Upper lobe of left lung (tissue), 4 donors: Measurements from ENCODE around the gene GPX1.
A peak's percentile ranks its signal among the peaks of the same experiment; 100 is the strongest.

ENCODE experiments used
- CTCF ChIP-seq, 6 experiments: fragments of 450-650 bp in 4 of 6; fragments of 200-600 bp in 2 of 6; sonication (generic) in 2 of 6; IDR thresholded peaks; one replicate each; pipeline ENCODE4 v1.5.1; 2016 to 2019; ENCODE audit warnings: antibody characterized with exemption in 6 of 6
- EP300 ChIP-seq, 4 donors: sonication (generic); formaldehyde crosslinking; IDR thresholded peaks; one replicate each; pipeline ENCODE4 v1.5.1; 2017; ENCODE audit warnings: antibody characterized with exemption in 4 of 4, control low read depth in 2 of 4
- POLR2A ChIP-seq, 4 donors: fragments of 450-650 bp; IDR thresholded peaks; one replicate each; pipeline ENCODE4 v1.5.1; 2016 to 2017; ENCODE audit warnings: antibody characterized with exemption in 4 of 4, mild to moderate bottlenecking in 2 of 4

- peak in 3 of 6 experiments; percentile 7 to 19 (median 18) for TF ChIP-seq CTCF (IDR thresholded peaks at IDR 0.05)
- no peak for TF ChIP-seq POLR2A (IDR thresholded peaks at IDR 0.05)
- no peak for TF ChIP-seq EP300 (IDR thresholded peaks at IDR 0.05)
Measured at GRCh38 chr3:49327485-49327884, 30.7 kb downstream of the GPX1 start.
